Measurements from ENCODE around the gene AGK. TPM values are rescaled to one million over a fixed set of nuclear protein-coding genes. Genes with fewer than 3 reads are reported as not detected.

AGK gene
- total and polyA plus RNA-seq, 8 donors = 2.9 to 42.8 (median 12.7) TPM

DNA sequence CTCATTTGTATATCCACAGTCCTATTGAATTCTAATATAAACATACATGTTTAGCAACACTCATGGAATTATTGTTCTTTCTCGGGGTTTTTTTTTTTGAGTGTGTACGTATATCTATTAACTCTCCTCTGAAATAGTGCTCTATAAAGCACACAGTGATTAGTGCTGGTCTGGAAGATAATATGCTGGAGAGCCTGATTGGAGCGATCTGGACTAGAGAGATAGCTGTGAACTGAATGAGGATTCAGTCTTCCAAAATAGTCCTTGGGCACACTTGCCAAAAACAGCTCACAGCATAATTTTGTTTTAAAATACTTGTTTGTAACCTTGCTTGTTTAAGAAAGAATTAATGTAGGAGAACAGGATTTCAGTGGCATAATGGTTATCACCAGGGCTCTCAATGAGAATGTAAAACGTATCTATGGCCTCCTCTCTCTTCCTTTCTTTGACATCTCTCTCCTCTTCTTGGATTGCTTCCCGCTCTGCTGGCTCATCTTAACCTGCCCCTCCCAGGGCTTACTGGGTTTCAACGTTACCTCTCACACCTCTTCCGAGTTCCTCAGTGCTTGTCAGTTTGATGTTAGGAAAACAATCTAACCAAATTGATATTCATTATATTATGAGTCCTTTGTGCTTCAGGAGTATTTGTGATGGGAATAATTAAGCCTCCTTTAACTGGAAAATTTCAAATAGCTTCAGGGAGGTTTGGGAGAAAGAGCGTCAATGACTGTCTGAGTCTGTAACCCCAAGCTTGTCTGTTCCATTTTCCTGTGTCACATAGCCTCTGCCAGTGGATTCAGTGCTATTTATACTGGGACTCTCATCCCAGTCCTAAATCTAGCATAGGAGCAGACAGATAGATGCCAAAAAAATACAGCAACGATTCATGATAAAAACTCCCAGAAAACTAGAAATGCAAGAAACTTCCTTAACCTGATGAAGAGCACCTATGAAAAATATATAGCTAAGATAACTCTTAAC lies 16.2 kb upstream of the AGK start:
- no peak for DNase-seq
- Histone ChIP-seq H3K4me3 (no peak overlapping the region), H3K27me3 (peaks cover 0 to 14% (median 5%) of the 10 kb centered on the region in 3 donors), H3K4me1 (peaks cover 0 to 4% (median 0%) of the 10 kb centered on the region in 4 donors), H3K27ac (no peak overlapping the region), H3K9me3 (no peaks in the 10 kb centered on the region), H3K36me3 (no peaks in the 10 kb centered on the region)
- intact Hi-C loops (cut with DNase I; ENCODE audit: low total_unique reads) = no loop called here
- TF ChIP-seq, protein P1, sequence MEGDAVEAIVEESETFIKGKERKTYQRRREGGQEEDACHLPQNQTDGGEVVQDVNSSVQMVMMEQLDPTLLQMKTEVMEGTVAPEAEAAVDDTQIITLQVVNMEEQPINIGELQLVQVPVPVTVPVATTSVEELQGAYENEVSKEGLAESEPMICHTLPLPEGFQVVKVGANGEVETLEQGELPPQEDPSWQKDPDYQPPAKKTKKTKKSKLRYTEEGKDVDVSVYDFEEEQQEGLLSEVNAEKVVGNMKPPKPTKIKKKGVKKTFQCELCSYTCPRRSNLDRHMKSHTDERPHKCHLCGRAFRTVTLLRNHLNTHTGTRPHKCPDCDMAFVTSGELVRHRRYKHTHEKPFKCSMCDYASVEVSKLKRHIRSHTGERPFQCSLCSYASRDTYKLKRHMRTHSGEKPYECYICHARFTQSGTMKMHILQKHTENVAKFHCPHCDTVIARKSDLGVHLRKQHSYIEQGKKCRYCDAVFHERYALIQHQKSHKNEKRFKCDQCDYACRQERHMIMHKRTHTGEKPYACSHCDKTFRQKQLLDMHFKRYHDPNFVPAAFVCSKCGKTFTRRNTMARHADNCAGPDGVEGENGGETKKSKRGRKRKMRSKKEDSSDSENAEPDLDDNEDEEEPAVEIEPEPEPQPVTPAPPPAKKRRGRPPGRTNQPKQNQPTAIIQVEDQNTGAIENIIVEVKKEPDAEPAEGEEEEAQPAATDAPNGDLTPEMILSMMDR (IDR thresholded peaks at IDR 0.05) = no peak
- TF ChIP-seq EP300 (IDR thresholded peaks at IDR 0.05) (no peak), POLR2AphosphoS5 (IDR thresholded peaks at IDR 0.05) (no peak), POLR2A (IDR thresholded peaks at IDR 0.05) (no peak)
- WGBS, 5 donors = 52 to 63% (median 57%) methylated on average over 9 of the region's 9 CpGs

DNA sequence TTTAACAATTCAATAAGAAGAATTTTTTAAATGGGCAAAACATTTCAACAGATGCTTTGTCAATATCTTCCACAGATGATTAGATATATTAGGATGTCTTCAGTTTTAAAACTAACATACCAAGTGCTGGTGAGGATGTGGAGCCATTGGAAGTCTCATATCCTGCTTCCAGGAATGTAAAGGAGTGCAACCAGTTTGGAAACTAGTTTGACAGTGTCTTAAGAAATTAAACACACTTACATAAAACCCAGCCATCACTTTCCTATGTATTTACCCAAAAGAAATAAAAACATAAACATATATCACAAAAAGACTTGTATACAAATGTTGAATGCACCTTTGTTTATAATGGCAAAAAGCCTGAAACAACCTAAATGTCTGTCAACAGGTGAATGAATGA lies 13.3 kb upstream of the AGK start:
- Histone ChIP-seq H3K36me3 (no peaks in the 10 kb centered on the region), H3K9me3 (no peaks in the 10 kb centered on the region), H3K27me3 (peaks cover 0 to 14% (median 5%) of the 10 kb centered on the region in 3 donors), H3K4me1 (peaks cover 0 to 4% (median 0%) of the 10 kb centered on the region in 4 donors), H3K27ac (no peak overlapping the region), H3K4me3 (no peak overlapping the region)
- no peak for TF ChIP-seq POLR2AphosphoS5 (IDR thresholded peaks at IDR 0.05)
- TF ChIP-seq POLR2A (IDR thresholded peaks at IDR 0.05) = no peak
- TF ChIP-seq EP300 (IDR thresholded peaks at IDR 0.05) = no peak
- TF ChIP-seq, protein P1 (IDR thresholded peaks at IDR 0.05) = no peak
- DNase-seq = no peak
- intact Hi-C loops (cut with DNase I; ENCODE audit: low total_unique reads) = no loop called here

DNA sequence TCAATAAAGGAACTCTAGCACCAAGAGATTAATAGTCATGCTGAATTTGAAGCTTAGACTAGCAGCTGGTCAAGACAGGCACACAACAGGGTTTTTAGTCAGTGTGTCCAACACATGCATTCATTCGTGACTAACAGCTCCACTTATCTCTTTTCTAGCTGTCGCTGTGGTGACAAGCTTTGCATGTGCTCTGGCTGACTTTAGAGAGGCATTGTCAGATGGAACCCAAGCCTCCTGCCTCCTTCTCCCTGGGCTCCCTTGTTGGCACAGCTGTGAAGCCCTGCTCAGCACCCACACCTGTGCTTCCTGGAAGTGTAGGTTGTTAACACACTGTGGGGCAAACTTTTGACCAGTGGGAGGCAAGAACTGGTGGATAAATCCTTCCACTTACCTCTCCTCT lies 9.8 kb upstream of the AGK start:
- H3K4me3 ChIP-seq = no peak overlapping the region

DNA sequence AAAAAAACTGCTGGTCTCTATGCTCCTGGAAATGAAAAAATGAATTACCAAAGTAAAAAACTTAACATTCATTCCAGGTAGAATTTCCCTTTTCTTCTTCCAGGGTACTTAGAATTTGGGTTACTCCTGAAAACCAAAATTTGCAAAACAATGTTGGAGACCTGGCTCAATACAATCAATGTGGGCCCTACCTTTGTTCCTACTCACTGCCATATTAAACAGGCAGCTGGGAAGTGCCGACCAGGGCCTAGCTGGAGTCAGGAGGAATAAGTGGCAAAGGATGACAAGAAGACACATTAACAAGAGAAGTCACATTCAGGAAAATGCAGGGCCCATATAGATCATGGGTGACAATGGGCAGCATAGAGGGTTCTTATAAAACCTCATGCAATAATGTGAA lies 6.4 kb upstream of the AGK start:
- Histone ChIP-seq H3K4me1 (peaks cover 0 to under 1% (median 0%) of the 10 kb centered on the region in 4 donors), H3K4me3 (no peak overlapping the region), H3K27me3 (no peaks in the 10 kb centered on the region), H3K9me3 (no peaks in the 10 kb centered on the region), H3K36me3 (no peaks in the 10 kb centered on the region), H3K27ac (no peak overlapping the region)
- TF ChIP-seq, protein P1 (IDR thresholded peaks at IDR 0.05) = no peak
- TF ChIP-seq EP300 (IDR thresholded peaks at IDR 0.05) = no peak
- no peak for TF ChIP-seq POLR2A (IDR thresholded peaks at IDR 0.05)
- TF ChIP-seq POLR2AphosphoS5 (IDR thresholded peaks at IDR 0.05) = no peak
- intact Hi-C loops (cut with DNase I; ENCODE audit: low total_unique reads) = no loop called here
- no peak for DNase-seq
- WGBS, 5 donors = 55 to 78% (median 70%) methylated on average over 1 of the region's 1 CpG

More for the DNA sequence above, 9.8 kb upstream of the AGK start:
- intact Hi-C loops (cut with DNase I; ENCODE audit: low total_unique reads) = no loop called here
- TF ChIP-seq, protein P1 (IDR thresholded peaks at IDR 0.05) = no peak
- no peak for TF ChIP-seq EP300 (IDR thresholded peaks at IDR 0.05)
- TF ChIP-seq POLR2A (IDR thresholded peaks at IDR 0.05) = no peak
- no peak for TF ChIP-seq POLR2AphosphoS5 (IDR thresholded peaks at IDR 0.05)
- DNase-seq = no peak
- Histone ChIP-seq H3K9me3 (no peaks in the 10 kb centered on the region), H3K4me1 (no peaks in the 10 kb centered on the region), H3K36me3 (no peaks in the 10 kb centered on the region), H3K27ac (no peak overlapping the region), H3K27me3 (peaks cover 0 to 1% (median 0%) of the 10 kb centered on the region in 3 donors)
- WGBS, 5 donors = 46 to 74% (median 59%) methylated on average over 2 of the region's 2 CpGs

All from stomach (tissue), 9 donors.